GM19463 (cell line): Measurements from ENCODE around the gene MRPL9.
"Not testable (repeated sequence)": the region's sequence is repeated elsewhere in the genome, so short reads cannot be mapped to it uniquely, and the experiment has no call there.

Experiments used
- ATAC-seq: cut with Tn5 transposase; IDR thresholded peaks from one replicate; pipeline ENCODE4 v1.9.1; 2021; ENCODE audit warnings: mild to moderate bottlenecking, moderate library complexity; ENCODE audit not compliant: unreplicated experiment

MRPL9 gene

DNA sequence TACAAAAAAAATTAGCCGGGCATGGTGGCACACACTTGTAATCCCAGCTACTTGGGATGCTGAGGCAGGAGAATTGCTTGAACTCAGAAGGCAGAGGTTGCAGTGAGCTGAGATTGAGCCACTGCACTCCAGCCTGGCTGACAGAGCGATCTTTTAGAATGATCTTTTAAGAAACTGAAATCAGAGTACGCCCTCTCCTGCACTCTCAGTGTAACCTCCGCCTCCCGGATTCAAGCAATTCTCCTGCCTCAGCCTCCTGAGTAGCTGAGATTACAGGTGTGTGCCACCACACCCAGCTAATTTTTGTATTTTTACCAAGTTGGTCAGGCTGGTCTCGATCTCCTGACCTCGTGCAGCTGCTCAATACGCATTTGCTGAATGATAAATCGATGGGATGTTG lies 29.3 kb downstream of the MRPL9 start:
- ATAC-seq: not testable (repeated sequence)

DNA sequence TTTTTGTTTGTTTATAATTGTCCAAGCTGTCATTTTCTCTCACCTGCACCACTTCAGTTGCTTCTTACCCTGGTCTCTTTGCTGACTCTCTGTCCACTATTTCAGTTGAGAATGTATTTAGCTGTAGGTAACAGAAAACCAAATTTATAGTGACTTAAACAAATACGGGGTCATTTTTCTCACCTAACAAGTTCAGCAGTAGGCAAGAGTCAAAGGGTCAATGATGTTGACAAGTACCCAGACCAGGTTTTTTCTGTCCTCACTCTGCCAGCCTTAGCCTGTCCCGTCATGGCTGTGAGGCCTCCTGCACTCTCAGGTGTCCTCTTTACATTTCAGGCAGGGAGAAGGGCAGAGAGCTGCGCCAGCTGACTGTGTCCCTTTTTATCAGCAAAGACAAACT lies 30.2 kb downstream of the MRPL9 start:
- no peak for ATAC-seq

DNA sequence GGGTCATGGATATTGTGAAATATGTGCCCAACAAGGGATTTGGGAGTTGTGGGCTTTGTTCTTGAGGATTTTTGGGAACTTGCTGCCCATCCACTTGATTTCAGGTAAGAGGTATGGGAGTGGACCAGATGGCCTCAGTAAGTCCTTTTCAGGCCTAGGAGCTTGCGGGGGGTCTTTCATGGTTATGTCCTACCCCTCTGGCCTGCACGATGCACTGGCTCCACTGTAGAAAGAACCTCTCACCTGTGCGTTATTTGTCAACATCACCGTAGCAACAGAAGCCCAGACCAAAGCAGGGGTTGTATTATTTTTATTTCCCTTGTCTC lies 33.4 kb downstream of the MRPL9 start:
- no peak for ATAC-seq

DNA sequence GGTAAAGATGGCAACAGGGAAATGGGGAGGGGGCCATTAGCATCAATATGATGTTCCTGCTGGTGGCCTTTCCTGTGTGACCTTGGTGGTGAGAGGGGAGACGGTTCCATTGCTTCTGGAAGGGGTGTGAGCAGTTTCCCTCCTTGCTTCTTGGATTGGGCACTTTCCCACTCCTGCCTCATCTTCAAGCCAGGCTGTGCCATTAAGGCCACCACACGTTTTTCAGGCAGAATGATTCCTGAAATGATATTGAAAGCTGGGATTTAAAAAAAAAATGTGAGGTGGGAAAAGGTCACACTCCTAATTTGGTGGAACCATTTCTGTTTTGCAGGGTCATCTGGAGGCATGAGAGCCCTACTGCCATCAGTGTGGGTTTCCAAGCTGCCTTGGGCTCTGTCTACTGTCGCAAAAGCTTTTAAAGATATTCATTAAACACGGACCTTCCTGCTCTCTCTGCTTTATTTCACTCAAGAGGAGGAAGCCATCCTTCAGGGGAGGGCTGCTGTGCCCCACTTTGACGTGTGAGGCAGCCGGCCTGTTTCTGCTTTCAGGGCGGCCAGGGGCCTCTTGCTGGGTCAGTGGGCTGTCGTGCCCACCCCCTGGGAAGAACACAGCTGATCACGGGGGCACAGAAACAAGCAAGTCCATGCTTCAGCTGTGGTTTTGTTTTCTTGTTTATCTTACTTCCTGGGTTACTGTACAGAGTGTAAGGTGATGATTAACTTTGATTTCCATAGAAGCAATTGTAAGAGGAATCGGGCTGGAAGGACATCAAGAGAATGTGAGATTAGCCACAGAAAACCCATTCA lies 33.9 kb downstream of the MRPL9 start:
- no peak for ATAC-seq

DNA sequence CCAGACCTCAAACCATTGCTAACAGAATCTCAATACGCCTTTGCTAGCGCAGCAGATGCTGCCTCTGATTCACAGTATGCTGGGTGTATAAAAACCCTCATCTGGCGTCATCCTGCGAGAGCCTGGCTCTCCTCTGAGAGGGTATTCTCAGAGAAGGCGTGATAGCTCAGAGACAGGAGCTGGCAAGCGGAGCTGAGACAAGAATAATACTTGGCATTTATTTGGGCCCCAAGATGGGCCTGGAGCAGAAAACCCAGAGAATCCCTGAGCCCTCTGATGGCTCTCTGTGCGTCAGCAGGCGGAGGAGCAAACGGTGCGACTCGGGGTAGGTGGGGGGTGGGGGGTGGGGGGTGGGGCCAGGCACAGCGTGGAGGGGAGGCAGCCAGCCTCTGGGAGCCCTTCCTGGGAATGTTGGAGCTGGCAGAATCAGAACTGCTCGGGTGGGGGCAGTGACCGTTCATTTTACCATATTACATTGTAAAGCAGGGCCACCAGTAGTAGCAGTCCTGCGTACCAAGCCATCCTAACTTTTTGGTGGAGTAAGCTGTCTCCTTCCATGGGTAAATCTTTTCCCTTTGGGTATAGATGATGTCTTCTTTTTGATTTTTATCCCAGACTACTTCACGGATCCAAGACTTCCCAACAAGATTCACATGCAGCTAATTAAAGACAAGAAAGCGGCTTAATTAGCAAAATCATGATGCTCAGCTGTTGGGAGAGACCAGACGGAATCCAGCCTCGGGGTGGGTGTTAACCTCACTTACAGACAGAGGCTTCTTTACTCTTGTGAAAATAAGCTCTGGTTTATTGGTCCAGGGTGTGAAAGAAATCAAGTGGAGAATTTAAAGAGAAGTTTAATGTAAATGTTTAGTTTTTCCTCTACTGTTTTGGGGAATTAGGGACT lies 34.9 kb downstream of the MRPL9 start:
- ATAC-seq: no peak

DNA sequence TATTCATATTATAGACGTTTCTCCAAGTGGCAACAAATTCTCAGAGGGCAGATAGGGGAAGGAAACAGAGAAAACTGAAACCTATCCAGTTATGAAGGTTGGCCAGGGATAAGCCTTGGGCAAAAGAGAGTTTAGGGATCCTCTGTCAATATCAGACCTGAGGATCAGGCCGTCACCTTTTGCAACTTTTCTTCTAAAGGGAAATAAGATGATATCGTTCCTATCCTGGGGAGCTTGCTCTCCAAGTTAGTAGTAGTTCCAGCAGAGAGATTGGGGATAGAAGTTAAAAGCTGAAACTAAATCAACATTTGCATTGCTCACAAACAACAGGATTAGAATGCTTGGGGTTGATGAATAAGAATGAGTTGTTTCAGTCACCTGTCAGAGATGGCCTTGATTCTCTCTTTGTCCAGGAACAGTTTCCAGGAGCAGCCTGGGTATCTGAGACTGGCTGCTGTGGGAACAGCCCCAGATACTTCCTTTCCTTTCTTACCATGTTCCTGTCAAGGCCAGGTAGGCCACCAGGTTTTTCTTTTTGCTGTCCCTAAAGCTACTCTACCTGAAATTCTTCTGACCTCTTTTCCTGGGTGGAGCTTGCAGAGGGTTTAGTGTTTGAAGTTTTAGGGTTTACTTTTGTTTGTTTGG lies 39.4 kb downstream of the MRPL9 start:
- ATAC-seq: no peak

DNA sequence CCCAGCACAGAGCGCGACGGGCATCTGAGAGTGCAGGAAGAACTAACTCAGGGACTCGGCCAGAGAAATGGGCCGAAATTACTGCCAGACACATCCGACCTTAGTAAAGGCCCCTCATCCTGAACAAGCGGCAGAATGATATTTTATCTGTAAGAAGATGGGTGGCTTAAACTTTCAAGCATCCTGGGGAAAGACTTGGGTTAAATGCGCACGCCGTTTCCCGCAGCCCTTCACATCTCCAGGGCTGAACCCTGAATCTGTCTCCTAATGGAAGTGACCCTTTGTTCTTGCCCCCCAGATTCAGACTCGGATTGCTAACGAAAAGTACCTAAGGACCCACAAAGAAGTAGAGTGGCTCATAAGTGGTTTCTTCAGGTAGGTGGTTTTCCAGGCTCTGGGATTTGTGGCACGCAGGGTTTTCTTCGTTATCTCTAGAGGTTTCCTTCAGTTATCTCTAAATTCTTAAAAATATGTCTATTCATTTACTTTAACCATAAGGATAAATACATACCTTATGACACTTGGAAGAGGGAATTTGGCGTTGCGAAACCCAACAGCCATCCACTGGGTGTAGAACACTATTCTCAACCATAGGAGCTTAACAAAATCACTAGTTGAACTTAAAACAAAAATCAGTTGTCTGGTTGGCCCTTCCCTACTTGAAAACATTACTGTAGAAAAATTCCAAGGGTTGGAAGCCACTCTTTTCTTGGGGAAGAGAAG lies 41.3 kb downstream of the MRPL9 start:
- ATAC-seq: no peak

DNA sequence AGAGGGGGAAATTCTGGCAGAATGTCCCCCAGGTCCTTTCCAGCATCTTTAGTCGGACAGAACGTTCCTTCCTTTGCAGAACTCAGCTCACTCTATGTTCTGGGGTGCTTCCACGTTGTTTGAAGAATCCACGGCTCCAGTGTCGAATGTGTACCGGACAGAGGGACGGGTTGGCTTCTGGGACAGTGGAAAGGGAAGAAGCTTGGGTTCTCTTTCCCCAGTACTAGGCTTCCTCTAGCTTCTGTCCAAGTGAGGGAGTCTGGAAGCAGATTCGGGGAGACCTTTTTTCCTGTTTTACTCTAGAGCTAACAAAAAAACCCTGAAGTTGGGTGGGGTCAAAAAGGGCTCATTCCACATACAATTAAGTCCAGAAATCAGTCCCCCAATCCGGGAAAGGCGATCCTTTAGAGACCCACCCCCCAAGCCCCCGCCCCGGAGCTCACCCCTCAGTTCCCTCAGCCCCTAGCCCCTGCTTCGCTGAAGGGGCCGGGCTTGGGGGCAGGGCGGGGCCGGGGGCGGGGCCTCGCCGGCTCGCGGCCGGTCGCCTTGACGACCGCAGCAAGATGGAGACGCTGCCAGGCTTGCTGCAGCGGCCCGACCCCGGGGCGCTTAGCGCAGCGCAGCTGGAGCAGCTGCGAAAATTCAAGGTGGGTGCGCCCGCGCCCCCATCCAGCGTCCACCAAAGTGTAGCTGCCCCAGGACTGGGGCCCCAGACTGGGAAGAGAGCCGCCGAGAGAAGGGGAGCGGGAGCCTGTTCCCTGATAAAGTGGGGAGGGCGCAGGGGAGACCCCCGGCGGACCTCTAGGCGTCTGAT lies 42.1 kb downstream of the MRPL9 start, which contains the start of gene RIIAD1:
Gene RIIAD1, plus strand, starts transcription at position 549 of the 814 bp plus-strand sequence. Its CDS starts 15 bp downstream, at position 564.
- ATAC-seq: no peak

DNA sequence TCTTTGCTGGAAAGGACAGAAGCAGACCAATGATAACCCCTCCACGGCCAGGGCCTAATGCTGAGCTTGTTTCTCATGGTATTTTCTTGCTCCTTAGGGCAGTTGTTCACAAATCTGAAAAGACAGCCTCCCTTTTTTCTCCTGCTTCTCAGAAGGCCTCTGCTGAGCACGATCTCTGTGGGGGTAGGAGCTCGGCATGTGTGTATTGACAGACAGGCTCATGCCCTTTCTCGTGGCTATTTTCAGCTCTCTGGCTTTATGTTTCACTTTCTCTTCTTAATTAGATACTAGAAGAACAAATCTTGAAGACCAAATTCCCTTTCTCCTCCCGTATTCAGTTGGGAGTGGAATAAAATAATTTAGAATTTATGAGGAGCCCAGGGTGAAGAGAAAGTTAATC lies 42.7 kb downstream of the MRPL9 start:
- no peak for ATAC-seq

DNA sequence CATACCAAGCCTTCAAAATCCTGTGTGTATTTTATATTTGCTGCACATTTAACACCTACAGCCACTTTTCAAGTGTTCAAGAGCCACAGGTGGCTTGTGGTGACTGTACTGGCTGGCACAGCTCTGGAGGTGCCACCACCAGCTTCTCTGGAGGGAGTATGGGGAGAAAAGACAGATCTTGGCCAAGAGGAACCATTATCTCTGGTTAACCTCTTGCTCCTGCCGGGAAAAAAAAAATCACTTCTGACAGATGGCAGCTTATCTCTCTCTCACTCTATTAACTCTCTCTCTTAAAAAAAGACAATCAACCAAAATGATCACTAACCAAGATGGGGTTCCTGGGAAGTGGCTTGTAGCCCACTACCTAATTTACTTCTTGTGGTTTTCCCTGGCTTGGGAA lies 43.2 kb downstream of the MRPL9 start:
- no peak for ATAC-seq

DNA sequence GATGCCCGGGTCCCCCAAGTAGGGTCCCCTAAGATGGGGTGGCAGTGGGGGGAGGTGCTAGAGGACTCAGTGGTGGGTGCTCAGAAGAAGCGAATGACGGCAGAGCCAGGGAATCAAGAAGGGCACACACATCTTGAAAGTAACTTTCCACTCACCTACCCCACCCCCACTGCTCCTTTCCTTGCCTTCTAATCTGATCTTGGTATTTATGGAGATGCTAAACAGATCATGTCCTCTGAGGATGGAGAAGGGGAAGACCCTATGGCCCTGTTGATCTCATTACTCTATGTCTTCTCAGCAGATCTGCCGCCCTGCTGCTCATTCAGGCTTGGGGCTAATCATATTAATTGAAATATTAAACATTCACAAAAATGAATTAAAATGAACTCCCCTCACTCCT lies 44.6 kb downstream of the MRPL9 start:
- no peak for ATAC-seq

DNA sequence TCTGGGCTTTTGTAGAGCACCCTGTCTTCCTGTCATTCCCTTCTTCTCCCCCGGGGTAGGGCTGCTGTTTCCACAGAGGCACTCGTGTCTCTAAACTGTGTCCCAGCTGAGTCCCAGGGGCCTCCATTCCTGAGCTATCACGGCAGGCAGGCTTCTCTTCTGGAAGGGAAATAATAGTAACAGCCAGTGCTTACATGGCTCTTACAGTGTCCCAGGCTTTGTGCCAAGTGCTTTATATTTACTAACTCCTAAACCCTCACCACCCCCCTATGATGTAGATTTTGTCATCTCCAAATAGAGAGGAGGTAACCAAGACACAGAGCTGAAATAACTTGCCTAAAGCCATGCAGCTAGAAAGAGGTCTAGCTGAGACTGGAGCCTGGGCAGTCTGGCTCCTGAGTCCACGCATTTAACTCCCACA lies 45.3 kb downstream of the MRPL9 start:
- ATAC-seq: no peak

DNA sequence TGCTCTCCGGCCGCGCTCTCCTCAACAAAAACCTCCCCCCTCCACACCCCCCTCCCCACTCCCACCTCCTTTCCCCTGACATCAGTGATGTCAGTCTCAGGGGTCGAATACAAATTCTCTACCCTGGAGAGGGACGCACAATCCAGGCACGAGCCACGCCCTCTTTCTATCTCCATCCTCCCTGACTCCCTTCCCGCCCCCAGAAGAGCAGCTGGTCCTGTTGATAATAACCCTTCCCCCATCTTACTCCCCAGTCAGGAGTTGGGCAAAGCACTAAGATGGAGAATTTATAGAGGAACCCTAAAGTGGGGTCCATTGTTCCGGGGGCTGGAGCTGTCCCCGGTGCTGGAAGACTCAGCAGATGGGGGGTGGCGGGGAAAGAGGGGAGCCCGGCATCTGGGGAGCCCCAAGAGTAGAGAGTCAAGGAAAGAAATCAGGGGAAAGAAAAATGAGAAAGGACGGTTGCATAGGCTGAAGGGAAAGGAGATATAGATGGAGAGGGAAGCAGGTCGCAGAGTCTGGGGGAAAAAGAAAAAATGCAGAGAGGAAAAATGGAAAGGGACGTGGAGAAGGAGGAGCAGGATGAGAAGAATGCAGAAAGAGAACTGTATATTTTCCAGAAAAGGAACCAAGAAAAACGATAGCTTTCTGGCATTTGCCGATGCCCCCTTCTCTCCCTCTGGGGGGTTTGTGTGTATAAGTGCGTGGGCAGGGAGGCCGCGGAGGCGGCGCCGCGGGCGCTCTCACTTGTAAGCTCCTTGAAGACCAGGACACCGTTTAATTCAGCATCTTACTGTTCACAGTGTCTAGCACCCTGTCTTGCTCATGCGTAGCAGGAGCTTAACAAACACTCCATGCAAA lies 46.3 kb downstream of the MRPL9 start, which contains the start of gene CELF3:
Gene CELF3, minus strand, starts transcription at position 33 of the 861 bp plus-strand sequence. CDS start 783 bp downstream, outside the sequence.
- ATAC-seq: no peak

DNA sequence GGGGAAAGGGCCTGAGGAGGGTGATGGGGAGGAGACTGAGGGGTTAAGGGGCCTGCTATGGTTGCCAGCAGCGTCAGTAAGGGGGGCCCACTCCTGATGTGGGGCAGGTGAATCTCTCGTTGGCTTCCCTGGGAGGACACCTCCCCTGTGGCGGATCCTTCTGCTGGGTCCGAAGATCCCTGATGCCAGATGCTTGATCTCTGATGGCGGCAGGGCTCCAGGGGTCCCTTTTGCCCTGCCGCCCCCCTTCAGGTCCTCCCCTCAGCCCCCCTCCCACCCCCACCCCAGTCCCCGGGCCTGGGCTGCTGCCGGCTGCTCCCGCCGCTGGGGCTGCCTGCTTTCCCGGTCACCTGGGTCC lies 46.9 kb downstream of the MRPL9 start:
- no peak for ATAC-seq

DNA sequence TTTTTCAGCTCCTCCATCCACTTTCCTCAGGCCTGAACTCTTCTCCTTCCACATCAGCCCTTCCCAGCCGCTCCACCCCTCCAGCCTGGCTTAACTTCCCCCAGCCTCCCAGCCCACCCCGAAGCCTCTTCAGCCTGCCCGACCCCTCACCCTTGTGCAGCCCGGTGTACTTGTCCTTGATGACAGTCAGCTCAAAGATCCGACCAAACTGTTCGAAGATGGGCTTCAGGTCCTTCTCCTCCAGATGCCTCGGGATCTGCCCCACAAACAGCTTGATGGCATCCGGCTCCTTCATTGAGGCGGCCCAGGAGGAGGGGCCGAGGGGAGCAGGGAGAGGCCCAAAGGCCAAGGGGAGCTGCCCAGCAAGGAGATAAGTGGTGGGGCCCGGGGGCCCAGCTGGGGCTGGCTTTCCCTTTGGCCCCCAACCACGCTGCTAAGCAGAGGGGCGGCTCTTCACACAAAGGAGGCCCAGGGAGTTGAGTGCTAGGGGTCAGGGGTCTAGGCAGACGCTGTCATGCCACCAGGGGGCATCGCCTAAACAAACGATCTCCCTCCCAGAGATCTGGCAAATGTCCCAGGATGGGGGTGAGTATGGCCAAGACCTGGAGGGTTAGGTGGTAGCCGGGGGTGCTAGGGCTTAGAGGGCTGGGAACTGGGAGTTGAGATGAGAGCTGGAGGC lies 47.4 kb downstream of the MRPL9 start:
- ATAC-seq: no peak

DNA sequence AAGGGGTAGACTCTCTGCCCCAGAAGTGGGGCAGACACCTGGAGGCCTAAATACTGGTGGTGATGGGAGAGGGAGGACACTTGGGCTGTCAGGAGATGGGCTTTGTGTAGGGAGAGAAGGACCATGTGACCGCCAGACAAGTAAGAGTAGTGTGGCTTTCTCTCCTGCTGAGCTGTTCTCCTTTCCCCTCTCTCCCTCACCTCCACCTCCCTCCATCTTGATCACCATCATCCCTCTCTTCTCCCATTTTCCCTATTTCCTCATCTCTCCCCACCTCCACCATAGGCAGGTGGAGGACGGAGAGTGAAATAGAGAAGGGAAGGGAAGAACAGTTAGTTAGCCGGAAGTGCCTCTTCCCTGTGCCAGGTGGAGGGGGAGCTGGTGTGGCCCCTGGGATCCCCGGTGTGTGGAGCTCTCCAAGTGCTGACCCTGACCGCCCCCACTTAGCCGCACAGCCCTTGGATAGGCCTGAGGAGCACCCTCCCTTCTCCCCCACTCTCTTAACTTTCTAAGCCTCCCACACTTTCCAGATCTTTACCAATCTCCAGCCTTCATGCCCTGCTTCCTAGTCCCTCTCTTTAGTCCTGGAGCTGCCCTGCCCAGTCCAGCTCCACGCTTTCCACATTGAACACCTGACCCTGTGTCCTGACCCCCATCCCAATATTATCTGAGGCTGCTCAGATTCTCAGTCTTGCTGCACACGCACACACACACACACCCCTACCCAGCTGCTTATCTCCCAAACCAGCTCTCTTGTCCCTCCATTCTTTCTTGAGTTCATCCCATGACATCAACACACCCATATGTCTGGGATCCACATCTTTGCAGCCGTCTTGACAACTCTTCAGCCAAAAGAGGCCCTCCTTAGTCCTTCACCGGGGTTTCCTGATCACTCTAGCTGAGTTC lies 48.2 kb downstream of the MRPL9 start:
- ATAC-seq: no peak

DNA sequence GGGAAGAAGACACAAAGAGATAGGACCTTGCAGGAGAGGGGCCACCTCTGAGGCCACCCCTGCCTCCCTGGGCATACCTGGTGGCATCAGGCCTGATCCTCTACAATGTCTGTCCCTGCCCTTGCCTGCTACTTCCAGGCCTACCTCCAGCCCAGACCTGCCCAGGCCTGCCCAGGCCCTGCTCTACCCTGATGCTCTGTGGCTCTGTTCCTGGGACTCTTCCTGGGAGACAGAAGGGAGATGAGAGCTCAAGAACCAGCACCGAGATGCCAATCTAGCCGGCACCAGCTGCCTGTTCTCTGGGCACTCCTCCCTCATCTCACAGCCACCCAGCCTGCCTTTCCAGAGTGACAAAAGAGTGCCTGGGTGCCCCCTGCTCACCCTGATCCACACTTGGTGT lies 49.4 kb downstream of the MRPL9 start:
- ATAC-seq: no peak
